IMR-90 (cell line): ENCODE data around the gene TANGO2. TPM values are rescaled to one million over a fixed set of nuclear protein-coding genes. Genes with fewer than 3 reads are reported as not detected.

Experiments
- ATAC-seq: fragments of 200-7000 bp; cut with Tn5 transposase; 2 replicates; pipeline ENCODE4 v1.9.1; 2020; ENCODE audit warnings: low read depth, mild to moderate bottlenecking, moderate library complexity
- BruUV-seq: library from RNA; stranded (reverse); fragments of 400-500 nt; replicated peaks from 2 replicates; lab custom pipeline; 2021; lab: Mats Ljungman, UMichigan
- CTCF ChIA-PET: fragments of 300-600 bp; formaldehyde crosslinking; extraction: SDS; loops from one replicate; lab custom pipeline; 2021; ENCODE audit warnings: antibody characterized with exemption; lab: Yijun Ruan, JAX
- POLR2A ChIA-PET: fragments of 300-600 bp; sonication (Branson Sonifier 250); formaldehyde crosslinking; loops from one replicate; lab custom pipeline; 2022; ENCODE audit warnings: antibody characterized with exemption; ENCODE audit not compliant: unreplicated experiment; lab: Charles Lee
- DNase-seq: peaks from one replicate; pipeline ENCODE4 v3.0.0; 2013
- H2AFZ ChIP-seq: replicated peaks from 2 replicates; pipeline ENCODE3; 2013; ENCODE audit warnings: low read length, mild to moderate bottlenecking; ENCODE audit not compliant: poor library complexity
- H2AK5ac ChIP-seq: 2 replicates; pipeline ENCODE4 v1.6.1; 2013; ENCODE audit warnings: low read depth, low read length, inconsistent platforms
- H2AK9ac ChIP-seq: replicated peaks from 2 replicates; pipeline ENCODE3; 2013; ENCODE audit warnings: mild to moderate bottlenecking, low read depth, low read length, moderate library complexity; ENCODE audit not compliant: poor library complexity
- H2BK120ac ChIP-seq: 2 replicates; pipeline ENCODE4 v1.6.1; 2013; ENCODE audit warnings: low read depth, low read length, inconsistent platforms
- H2BK15ac ChIP-seq: 3 replicates; pipeline ENCODE4 v1.6.1; 2013; ENCODE audit warnings: low read depth, low read length, inconsistent platforms
- H2BK20ac ChIP-seq: 2 replicates; pipeline ENCODE4 v1.6.1; 2013; ENCODE audit warnings: low read depth, mild to moderate bottlenecking, inconsistent platforms, low read length, moderate library complexity
- H2BK5ac ChIP-seq: 2 replicates; pipeline ENCODE4 v1.6.1; 2013; ENCODE audit warnings: mild to moderate bottlenecking, low read depth, low read length, inconsistent platforms; ENCODE audit not compliant: poor library complexity, severe bottlenecking
- H3K14ac ChIP-seq: replicated peaks from 2 replicates; pipeline ENCODE4 v1.6.1; 2013; ENCODE audit warnings: low read depth, low read length, inconsistent platforms
- H3K18ac ChIP-seq: 2 replicates; pipeline ENCODE4 v1.6.1; 2013; ENCODE audit warnings: low read depth, low read length, control low read depth
- H3K23ac ChIP-seq: 2 replicates; pipeline ENCODE4 v1.6.1; 2013; ENCODE audit warnings: low read depth, low read length, inconsistent platforms
- H3K27ac ChIP-seq: 2 replicates; pipeline ENCODE4 v1.5.1; 2013; ENCODE audit warnings: mild to moderate bottlenecking, control low read depth, low read length; ENCODE audit not compliant: insufficient read depth
- H3K27me3 ChIP-seq: 2 replicates; pipeline ENCODE4 v1.6.1; 2013; ENCODE audit warnings: low read length; ENCODE audit not compliant: control insufficient read depth, insufficient read depth
- H3K36me3 ChIP-seq: 2 replicates; pipeline ENCODE4 v1.6.1; 2013; ENCODE audit warnings: low read length, mixed read lengths; ENCODE audit not compliant: control insufficient read depth, insufficient read depth
- H3K4ac ChIP-seq: 2 replicates; pipeline ENCODE4 v1.6.1; 2013; ENCODE audit warnings: low read depth, low read length, inconsistent platforms
- H3K4me1 ChIP-seq: 2 replicates; pipeline ENCODE4 v1.6.1; 2013; ENCODE audit warnings: low read length, mixed read lengths; ENCODE audit not compliant: control insufficient read depth, insufficient read depth
- H3K4me2 ChIP-seq: 2 replicates; pipeline ENCODE4 v1.6.1; 2013; ENCODE audit warnings: low read depth, mild to moderate bottlenecking, control low read depth, low read length, moderate library complexity
- H3K4me3 ChIP-seq: 2 replicates; pipeline ENCODE4 v1.5.1; 2013; ENCODE audit warnings: low read depth, mild to moderate bottlenecking, control low read depth, low read length, moderate library complexity; ENCODE audit not compliant: insufficient read depth
- H3K56ac ChIP-seq: 2 replicates; pipeline ENCODE4 v1.6.1; 2013; ENCODE audit warnings: low read length, inconsistent platforms; ENCODE audit not compliant: insufficient read depth; ENCODE audit errors: extremely low read depth
- H3K79me1 ChIP-seq, 2 experiments: 2 replicates each; pipeline ENCODE4 v1.6.1; 2013; ENCODE audit warnings: low read length in 2 of 2, inconsistent platforms in 1 of 2, low read depth in 1 of 2
- H3K9ac ChIP-seq: 2 replicates; pipeline ENCODE4 v1.6.1; 2013; ENCODE audit warnings: low read depth, low read length, control low read depth
- H3K9me1 ChIP-seq: 2 replicates; pipeline ENCODE4 v1.6.1; 2013; ENCODE audit warnings: low read length, inconsistent platforms; ENCODE audit not compliant: insufficient read depth
- H3K9me3 ChIP-seq: 2 replicates; pipeline ENCODE4 v1.6.1; 2013; ENCODE audit warnings: low read length; ENCODE audit not compliant: control insufficient read depth, insufficient read depth
- H4K20me1 ChIP-seq: 2 replicates; pipeline ENCODE4 v1.6.1; 2013; ENCODE audit warnings: low read length, inconsistent platforms; ENCODE audit not compliant: insufficient read depth
- H4K5ac ChIP-seq: 2 replicates; pipeline ENCODE4 v1.6.1; 2013; ENCODE audit warnings: mild to moderate bottlenecking, low read depth, low read length, control low read depth
- H4K8ac ChIP-seq, 2 experiments: 2 replicates each; pipeline ENCODE4 v1.6.1; 2013; ENCODE audit warnings: low read depth in 2 of 2, low read length in 2 of 2, control low read depth in 1 of 2, inconsistent platforms in 1 of 2
- H4K91ac ChIP-seq: 2 replicates; pipeline ENCODE4 v1.6.1; 2013; ENCODE audit warnings: low read depth, low read length, inconsistent platforms; ENCODE audit not compliant: insufficient read depth
- CEBPB ChIP-seq: IDR thresholded peaks from 2 replicates; pipeline ENCODE4 v1.6.1; 2012; ENCODE audit warnings: low read depth, low read length, improper control_type of control experiment
- CHD1 ChIP-seq: IDR thresholded peaks from 2 replicates; pipeline ENCODE4 v1.6.1; 2012; ENCODE audit warnings: low read depth, low read length, improper control_type of control experiment
- MAZ ChIP-seq: IDR thresholded peaks from 2 replicates; pipeline ENCODE4 v1.6.1; 2012; ENCODE audit warnings: low read depth, mild to moderate bottlenecking, low read length, improper control_type of control experiment, moderate library complexity, borderline replicate concordance
- POLR2A ChIP-seq: IDR thresholded peaks from 2 replicates; pipeline ENCODE4 v1.6.1; 2012; ENCODE audit warnings: mild to moderate bottlenecking, low read depth, low read length
- RCOR1 ChIP-seq: IDR thresholded peaks from 2 replicates; pipeline ENCODE4 v1.6.1; 2012; ENCODE audit warnings: mild to moderate bottlenecking, low read length, improper control_type of control experiment; ENCODE audit not compliant: insufficient replicate concordance
- SMC3 ChIP-seq: fragments of 150-350 bp; IDR thresholded peaks from 2 replicates; pipeline ENCODE4 v1.6.1; 2016; ENCODE audit warnings: low read depth, mild to moderate bottlenecking, antibody characterized with exemption, low read length, moderate library complexity
- WGBS, 2 experiments: methylation state at CpG; one replicate each; pipeline versions ENCODE4 v1.1.5 to v1.1.7; 2013; ENCODE audit warnings: missing lambda C conversion rate in 2 of 2; ENCODE audit not compliant: insufficient read length in 1 of 2; ENCODE audit errors: extremely low coverage in 2 of 2; 5-methylcytosine and 5-hydroxymethylcytosine counted together
- dilution Hi-C: fragments of 300-500 bp; cut with HindIII; formaldehyde crosslinking; loops from one replicate; pipeline ENCODE4 v1.14.3; 2018; ENCODE audit warnings: low sequenced_read_pairs; ENCODE audit not compliant: unreplicated experiment
- in situ Hi-C: fragments of 300-500 bp; cut with MboI; formaldehyde crosslinking; loops from 3 replicates; pipeline ENCODE4 v1.14.3; 2019; ENCODE audit warnings: low sequenced_read_pairs, inconsistent platforms, mixed read lengths
- intact Hi-C: fragments of 100-400 bp; cut with micrococcal nuclease; formaldehyde crosslinking; loops from 2 replicates; pipeline ENCODE4 v1.10.0; 2022
- polyA plus RNA-seq, 3 experiments: library from polyadenylated mRNA; depleted of rRNA; stranded (reverse); fragments of >200 nt; gene quantifications; 2 replicates each; pipeline ENCODE4 v1.2.3, GENCODE V29; 2012; ENCODE audit warnings: low replicate concordance in 1 of 3
- total RNA-seq: library from RNA; depleted of rRNA; stranded (reverse); fragments of >200 nt; gene quantifications from 2 replicates; pipeline ENCODE4 v1.2.3, GENCODE V29; 2012
- TF ChIP-seq, protein P1 (sequence below): fragments of 150-350 bp; IDR thresholded peaks from 2 replicates; pipeline ENCODE4 v1.6.1; 2016; ENCODE audit warnings: low read depth, mild to moderate bottlenecking, low read length, moderate library complexity, borderline replicate concordance

The TANGO2 gene
- total and polyA plus RNA-seq, 2 of the 4 experiments (the other 2 are of a cell fraction): 45.1 to 75.1 TPM

DNA sequence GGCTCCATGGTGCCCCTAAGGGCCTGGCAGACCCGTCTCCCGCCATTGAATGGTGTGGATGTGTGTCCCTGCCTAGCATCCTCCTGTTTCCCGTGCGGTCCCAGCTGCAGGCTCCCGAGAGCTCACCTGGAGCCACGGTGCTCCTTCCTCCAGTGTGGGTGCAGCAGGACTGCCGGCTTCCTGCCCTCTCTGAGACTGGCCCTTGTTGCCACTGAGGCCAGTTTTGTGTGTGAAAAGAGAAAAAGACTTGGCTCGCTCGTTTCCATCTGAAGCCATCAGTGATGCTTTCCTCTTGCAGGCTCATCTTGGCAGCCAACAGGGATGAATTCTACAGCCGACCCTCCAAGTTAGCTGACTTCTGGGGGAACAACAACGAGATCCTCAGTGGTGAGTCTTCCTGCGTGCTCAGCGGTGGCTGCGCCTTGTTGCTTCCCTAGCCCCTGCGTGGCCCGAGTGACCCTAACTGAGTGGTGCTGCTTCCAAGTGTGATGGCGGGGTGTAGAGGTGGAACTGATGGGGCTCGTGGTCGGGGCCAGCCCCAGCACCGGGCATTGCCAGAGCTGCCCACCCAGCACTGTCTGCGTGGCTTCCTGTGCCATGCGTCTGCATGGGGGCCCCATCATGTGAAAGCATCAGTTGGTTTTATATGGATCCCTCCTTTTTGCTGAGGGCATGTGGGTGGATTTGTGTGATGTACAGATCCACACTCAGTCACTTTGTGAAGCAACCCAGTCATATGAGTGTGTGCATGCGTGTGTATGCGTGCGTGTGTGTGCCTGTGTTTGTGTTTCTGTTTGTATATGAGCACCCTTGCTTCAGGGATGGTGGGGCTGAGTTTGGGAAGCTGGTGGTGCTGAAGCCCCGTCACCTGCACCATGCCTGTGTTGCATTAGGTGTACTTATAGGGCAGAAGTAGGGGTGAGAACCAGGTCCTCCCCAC, 22.4 kb downstream of the TANGO2 start:
- Histone ChIP-seq H3K79me1 (peaks cover 0 to 13% of the 10 kb centered on the region in 2 experiments; a peak in 2 of 4 replicates), H3K9me1 (no peaks in the 10 kb centered on the region; the same call in 1 of the 2 replicates), H3K9me3 (no peaks in the 10 kb centered on the region; the same call in 1 of the 2 replicates), H3K4ac (no peak overlapping the region), H2BK15ac (no peak overlapping the region), H2BK120ac (no peak overlapping the region), H3K27ac (no peak overlapping the region), H3K18ac (no peak overlapping the region), H3K27me3 (no peaks in the 10 kb centered on the region), H4K91ac (no peak overlapping the region), H3K23ac (no peak overlapping the region), H4K20me1 (no peaks in the 10 kb centered on the region; the same call in none of the 2 replicates), H2AK9ac (no peak overlapping the region), H4K8ac (no peak overlapping the region), H3K14ac (no peak overlapping the region), H3K9ac (no peak overlapping the region), H2BK5ac (no peak overlapping the region), H3K4me2 (no peak overlapping the region), H3K4me3 (no peak overlapping the region), H2AK5ac (no peak overlapping the region), H2BK20ac (no peak overlapping the region), H4K5ac (no peak overlapping the region), H3K4me1 (no peaks in the 10 kb centered on the region), H3K36me3 (peaks cover 38% of the 10 kb centered on the region), H2AFZ (no peak overlapping the region), H3K56ac (no peak overlapping the region)
- ChIA-PET CTCF (no interaction called here), POLR2A (no interaction called here)
- WGBS, 2 experiments: 97% methylated on average over 10 of the region's 26 CpGs; no CpG with 5 or more reads in 1 of the 2 experiments
- no TSS peak for BruUV-seq
- no peak for DNase-seq
- in situ Hi-C loops: no loop called here
- TF ChIP-seq MAZ (no peak), CHD1 (no peak), RCOR1 (no peak), CEBPB (no peak), POLR2A (no peak), SMC3 (no peak)
- TF ChIP-seq, protein P1, sequence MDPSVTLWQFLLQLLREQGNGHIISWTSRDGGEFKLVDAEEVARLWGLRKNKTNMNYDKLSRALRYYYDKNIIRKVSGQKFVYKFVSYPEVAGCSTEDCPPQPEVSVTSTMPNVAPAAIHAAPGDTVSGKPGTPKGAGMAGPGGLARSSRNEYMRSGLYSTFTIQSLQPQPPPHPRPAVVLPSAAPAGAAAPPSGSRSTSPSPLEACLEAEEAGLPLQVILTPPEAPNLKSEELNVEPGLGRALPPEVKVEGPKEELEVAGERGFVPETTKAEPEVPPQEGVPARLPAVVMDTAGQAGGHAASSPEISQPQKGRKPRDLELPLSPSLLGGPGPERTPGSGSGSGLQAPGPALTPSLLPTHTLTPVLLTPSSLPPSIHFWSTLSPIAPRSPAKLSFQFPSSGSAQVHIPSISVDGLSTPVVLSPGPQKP: no peak
- dilution Hi-C loops: no loop called here
- intact Hi-C loops: no loop called here
- ATAC-seq: no peak
